K562 (cell line): ENCODE data around the gene PPP1R14D. TPM values are rescaled to one million over a fixed set of nuclear protein-coding genes. Genes with fewer than 3 reads are reported as not detected.

ENCODE experiments used
- CEBPG ChIP-seq, 3 experiments: fragments of 200-800 bp in 1 of 3; sonication (Bioruptor generic) in 1 of 3; sonication (generic) in 1 of 3; formaldehyde crosslinking in 1 of 3; IDR thresholded peaks in 2 of 3; conservative IDR thresholded peaks in 1 of 3; 2 replicates each; pipeline versions ENCODE4 v1.6.1 to v1.8.0; 2016 to 2022; ENCODE audit warnings: missing compliant biosample characterization in 2 of 3, missing genetic modification characterization in 2 of 3, mild to moderate bottlenecking in 1 of 3, missing genetic modification reagents in 1 of 3
- EP400 ChIP-seq: fragments of 450-650 bp; IDR thresholded peaks from 2 replicates; pipeline ENCODE4 v1.6.1; 2017; ENCODE audit warnings: antibody characterized with exemption, mild to moderate bottlenecking, moderate library complexity
- JUN ChIP-seq, 2 experiments: sonication (generic) in 1 of 2; formaldehyde crosslinking in 1 of 2; IDR thresholded peaks; 2 replicates each; pipeline versions ENCODE4 v1.6.1 to v1.8.0; 2012 to 2022; ENCODE audit warnings: borderline replicate concordance in 2 of 2, mild to moderate bottlenecking in 2 of 2, improper control_type of control experiment in 1 of 2, low read depth in 1 of 2, low read length in 1 of 2, missing genetic modification reagents in 1 of 2
- LEF1 ChIP-seq: fragments of 450-650 bp; IDR thresholded peaks from 2 replicates; pipeline ENCODE4 v1.6.1; 2016; ENCODE audit warnings: mild to moderate bottlenecking
- ZNF592 ChIP-seq: fragments of 450-650 bp; IDR thresholded peaks from 2 replicates; pipeline ENCODE4 v1.6.1; 2017; ENCODE audit warnings: antibody characterized with exemption, mild to moderate bottlenecking
- ZNF785 ChIP-seq: fragments of 250-450 bp; sonication (Bioruptor Pico); IDR thresholded peaks from 2 replicates; pipeline ENCODE4 v1.4.0; 2020; ENCODE audit warnings: mild to moderate bottlenecking
- polyA plus RNA-seq, 8 experiments: library from polyadenylated mRNA; depleted of rRNA in 4 of 8; stranded (reverse) in 5 of 8; unstranded in 3 of 8; fragments of >200 nt; fragmentation: Nextera tagmentation in 2 of 8; fragmentation: Illumina TruSeq in 1 of 8; extraction: Ambion mirVana in 2 of 8; extraction: Trizol in 1 of 8; gene quantifications; 2 replicates each; pipeline versions ENCODE4 v1.2.1 to v1.2.3, GENCODE V29; 2011 to 2014; ENCODE audit warnings: inconsistent platforms in 1 of 8, missing spikeins in 1 of 8
- total RNA-seq, 7 experiments: library from RNA; depleted of rRNA in 6 of 7; stranded (reverse); fragments of >200 nt in 6 of 7; fragmentation: Illumina TruSeq in 2 of 7; extraction: Trizol in 2 of 7; gene quantifications; 2 replicates each; pipeline versions ENCODE4 v1.2.1 to v1.2.3, GENCODE V29; 2011 to 2021; ENCODE audit warnings: low replicate concordance in 1 of 7

Gene PPP1R14D
- total and polyA plus RNA-seq, 9 of the 15 experiments (the other 6 are each of a cell fraction or from before 2014, with no cell fraction given), result 0.11 to 0.18 TPM; not detected in 7

- TF ChIP-seq EP400, result peak; percentile 63; the same call in 1 of the 2 replicates
- 0 out of 2 replicates have a peak, but pooled peaks have one; percentile 20 for TF ChIP-seq LEF1
- TF ChIP-seq CEBPG (CRISPR knock-in tag; IDR thresholded peaks at IDR 0.05), result 0 out of 2 replicates have a peak, but pooled peaks have one; percentile 22
- TF ChIP-seq CEBPG (tag; conservative IDR thresholded peaks at IDR 0.05 in 1 of 2, IDR thresholded peaks at IDR 0.05 in 1 of 2), result no peak
- TF ChIP-seq JUN (IDR thresholded peaks at IDR 0.05; ENCODE audit: borderline replicate concordance, low read depth, low read length), result no peak
- TF ChIP-seq JUN (CRISPR knock-in tag; IDR thresholded peaks at IDR 0.05; ENCODE audit: borderline replicate concordance), result 0 out of 2 replicates have a peak, but pooled peaks have one; percentile 65
- no peak for TF ChIP-seq ZNF785 (CRISPR knock-in tag)
- TF ChIP-seq ZNF592, result peak; percentile 77; the same call in 1 of the 2 replicates
Observed at GRCh38 chr15:40806672-40807027, 21.9 kb downstream of the PPP1R14D start (continued).
